IMR-90 (cell line): Measurements from ENCODE around the gene TEX11. TPM values are rescaled to one million over a fixed set of nuclear protein-coding genes. Genes with fewer than 3 reads are reported as not detected.

Source experiments
- ATAC-seq: fragments of 200-7000 bp; cut with Tn5 transposase; 2 replicates; pipeline ENCODE4 v1.9.1; 2020; ENCODE audit warnings: low read depth, mild to moderate bottlenecking, moderate library complexity
- BruUV-seq: library from RNA; stranded (reverse); fragments of 400-500 nt; replicated peaks from 2 replicates; lab custom pipeline; 2021; lab: Mats Ljungman, UMichigan
- CTCF ChIA-PET: fragments of 300-600 bp; formaldehyde crosslinking; extraction: SDS; loops from one replicate; lab custom pipeline; 2021; ENCODE audit warnings: antibody characterized with exemption; lab: Yijun Ruan, JAX
- POLR2A ChIA-PET: fragments of 300-600 bp; sonication (Branson Sonifier 250); formaldehyde crosslinking; loops from one replicate; lab custom pipeline; 2022; ENCODE audit warnings: antibody characterized with exemption; ENCODE audit not compliant: unreplicated experiment; lab: Charles Lee
- DNase-seq: peaks from one replicate; pipeline ENCODE4 v3.0.0; 2013
- H2AFZ ChIP-seq: replicated peaks from 2 replicates; pipeline ENCODE3; 2013; ENCODE audit warnings: low read length, mild to moderate bottlenecking; ENCODE audit not compliant: poor library complexity
- H2AK5ac ChIP-seq: 2 replicates; pipeline ENCODE4 v1.6.1; 2013; ENCODE audit warnings: low read depth, low read length, inconsistent platforms
- H2AK9ac ChIP-seq: replicated peaks from 2 replicates; pipeline ENCODE3; 2013; ENCODE audit warnings: mild to moderate bottlenecking, low read depth, low read length, moderate library complexity; ENCODE audit not compliant: poor library complexity
- H2BK120ac ChIP-seq: 2 replicates; pipeline ENCODE4 v1.6.1; 2013; ENCODE audit warnings: low read depth, low read length, inconsistent platforms
- H2BK15ac ChIP-seq: 3 replicates; pipeline ENCODE4 v1.6.1; 2013; ENCODE audit warnings: low read depth, low read length, inconsistent platforms
- H2BK20ac ChIP-seq: 2 replicates; pipeline ENCODE4 v1.6.1; 2013; ENCODE audit warnings: low read depth, mild to moderate bottlenecking, inconsistent platforms, low read length, moderate library complexity
- H2BK5ac ChIP-seq: 2 replicates; pipeline ENCODE4 v1.6.1; 2013; ENCODE audit warnings: mild to moderate bottlenecking, low read depth, low read length, inconsistent platforms; ENCODE audit not compliant: poor library complexity, severe bottlenecking
- H3K14ac ChIP-seq: replicated peaks from 2 replicates; pipeline ENCODE4 v1.6.1; 2013; ENCODE audit warnings: low read depth, low read length, inconsistent platforms
- H3K18ac ChIP-seq: 2 replicates; pipeline ENCODE4 v1.6.1; 2013; ENCODE audit warnings: low read depth, low read length, control low read depth
- H3K23ac ChIP-seq: 2 replicates; pipeline ENCODE4 v1.6.1; 2013; ENCODE audit warnings: low read depth, low read length, inconsistent platforms
- H3K27ac ChIP-seq: 2 replicates; pipeline ENCODE4 v1.5.1; 2013; ENCODE audit warnings: mild to moderate bottlenecking, control low read depth, low read length; ENCODE audit not compliant: insufficient read depth
- H3K27me3 ChIP-seq: 2 replicates; pipeline ENCODE4 v1.6.1; 2013; ENCODE audit warnings: low read length; ENCODE audit not compliant: control insufficient read depth, insufficient read depth
- H3K36me3 ChIP-seq: 2 replicates; pipeline ENCODE4 v1.6.1; 2013; ENCODE audit warnings: low read length, mixed read lengths; ENCODE audit not compliant: control insufficient read depth, insufficient read depth
- H3K4ac ChIP-seq: 2 replicates; pipeline ENCODE4 v1.6.1; 2013; ENCODE audit warnings: low read depth, low read length, inconsistent platforms
- H3K4me1 ChIP-seq: 2 replicates; pipeline ENCODE4 v1.6.1; 2013; ENCODE audit warnings: low read length, mixed read lengths; ENCODE audit not compliant: control insufficient read depth, insufficient read depth
- H3K4me2 ChIP-seq: 2 replicates; pipeline ENCODE4 v1.6.1; 2013; ENCODE audit warnings: low read depth, mild to moderate bottlenecking, control low read depth, low read length, moderate library complexity
- H3K4me3 ChIP-seq: 2 replicates; pipeline ENCODE4 v1.5.1; 2013; ENCODE audit warnings: low read depth, mild to moderate bottlenecking, control low read depth, low read length, moderate library complexity; ENCODE audit not compliant: insufficient read depth
- H3K56ac ChIP-seq: 2 replicates; pipeline ENCODE4 v1.6.1; 2013; ENCODE audit warnings: low read length, inconsistent platforms; ENCODE audit not compliant: insufficient read depth; ENCODE audit errors: extremely low read depth
- H3K79me1 ChIP-seq, 2 experiments: 2 replicates each; pipeline ENCODE4 v1.6.1; 2013; ENCODE audit warnings: low read length in 2 of 2, inconsistent platforms in 1 of 2, low read depth in 1 of 2
- H3K9ac ChIP-seq: 2 replicates; pipeline ENCODE4 v1.6.1; 2013; ENCODE audit warnings: low read depth, low read length, control low read depth
- H3K9me1 ChIP-seq: 2 replicates; pipeline ENCODE4 v1.6.1; 2013; ENCODE audit warnings: low read length, inconsistent platforms; ENCODE audit not compliant: insufficient read depth
- H3K9me3 ChIP-seq: 2 replicates; pipeline ENCODE4 v1.6.1; 2013; ENCODE audit warnings: low read length; ENCODE audit not compliant: control insufficient read depth, insufficient read depth
- H4K20me1 ChIP-seq: 2 replicates; pipeline ENCODE4 v1.6.1; 2013; ENCODE audit warnings: low read length, inconsistent platforms; ENCODE audit not compliant: insufficient read depth
- H4K5ac ChIP-seq: 2 replicates; pipeline ENCODE4 v1.6.1; 2013; ENCODE audit warnings: mild to moderate bottlenecking, low read depth, low read length, control low read depth
- H4K8ac ChIP-seq, 2 experiments: 2 replicates each; pipeline ENCODE4 v1.6.1; 2013; ENCODE audit warnings: low read depth in 2 of 2, low read length in 2 of 2, control low read depth in 1 of 2, inconsistent platforms in 1 of 2
- H4K91ac ChIP-seq: 2 replicates; pipeline ENCODE4 v1.6.1; 2013; ENCODE audit warnings: low read depth, low read length, inconsistent platforms; ENCODE audit not compliant: insufficient read depth
- CEBPB ChIP-seq: IDR thresholded peaks from 2 replicates; pipeline ENCODE4 v1.6.1; 2012; ENCODE audit warnings: low read depth, low read length, improper control_type of control experiment
- ELK1 ChIP-seq: fragments of 150-350 bp; IDR thresholded peaks from 2 replicates; pipeline ENCODE4 v1.6.1; 2016; ENCODE audit warnings: low read depth, mild to moderate bottlenecking, low read length, moderate library complexity, borderline replicate concordance
- FOS ChIP-seq: fragments of 150-350 bp; IDR thresholded peaks from 2 replicates; pipeline ENCODE4 v1.6.1; 2016; ENCODE audit warnings: low read depth, low read length
- MXI1 ChIP-seq: IDR thresholded peaks from 2 replicates; pipeline ENCODE4 v1.6.1; 2012; ENCODE audit warnings: low read depth, mild to moderate bottlenecking, low read length, moderate library complexity, borderline replicate concordance
- RCOR1 ChIP-seq: IDR thresholded peaks from 2 replicates; pipeline ENCODE4 v1.6.1; 2012; ENCODE audit warnings: mild to moderate bottlenecking, low read length, improper control_type of control experiment; ENCODE audit not compliant: insufficient replicate concordance
- RFX5 ChIP-seq: IDR thresholded peaks from 2 replicates; pipeline ENCODE4 v1.8.0; 2012; ENCODE audit warnings: low read depth, mild to moderate bottlenecking, low read length, moderate library complexity
- USF2 ChIP-seq: fragments of 150-350 bp; IDR thresholded peaks from 2 replicates; pipeline ENCODE4 v1.6.1; 2017; ENCODE audit warnings: mild to moderate bottlenecking, antibody characterized with exemption, low read length, low read depth
- WGBS, 2 experiments: methylation state at CpG; one replicate each; pipeline versions ENCODE4 v1.1.5 to v1.1.7; 2013; ENCODE audit warnings: missing lambda C conversion rate in 2 of 2; ENCODE audit not compliant: insufficient read length in 1 of 2; ENCODE audit errors: extremely low coverage in 2 of 2; 5-methylcytosine and 5-hydroxymethylcytosine counted together
- dilution Hi-C: fragments of 300-500 bp; cut with HindIII; formaldehyde crosslinking; loops from one replicate; pipeline ENCODE4 v1.14.3; 2018; ENCODE audit warnings: low sequenced_read_pairs; ENCODE audit not compliant: unreplicated experiment
- in situ Hi-C: fragments of 300-500 bp; cut with MboI; formaldehyde crosslinking; loops from 3 replicates; pipeline ENCODE4 v1.14.3; 2019; ENCODE audit warnings: low sequenced_read_pairs, inconsistent platforms, mixed read lengths
- intact Hi-C: fragments of 100-400 bp; cut with micrococcal nuclease; formaldehyde crosslinking; loops from 2 replicates; pipeline ENCODE4 v1.10.0; 2022
- polyA plus RNA-seq, 3 experiments: library from polyadenylated mRNA; depleted of rRNA; stranded (reverse); fragments of >200 nt; gene quantifications; 2 replicates each; pipeline ENCODE4 v1.2.3, GENCODE V29; 2012; ENCODE audit warnings: low replicate concordance in 1 of 3
- total RNA-seq: library from RNA; depleted of rRNA; stranded (reverse); fragments of >200 nt; gene quantifications from 2 replicates; pipeline ENCODE4 v1.2.3, GENCODE V29; 2012

TEX11 gene
- total and polyA plus RNA-seq, 2 of the 4 experiments (the other 2 are of a cell fraction), result not detected

GRCh38 chrX:70485466-70485865, 423.0 kb downstream of the TEX11 start:
- dilution Hi-C loops, result no loop called here
- no CpG with 5 or more reads among the region's 7 CpGs for WGBS, 2 experiments
- intact Hi-C loops, result no loop called here
- Histone ChIP-seq H3K14ac (no peak overlapping the region), H4K5ac (no peak overlapping the region), H3K4ac (no peak overlapping the region), H2BK20ac (no peak overlapping the region), H2AFZ (no peak overlapping the region), H3K27ac (no peak overlapping the region), H4K8ac (no peak overlapping the region), H3K56ac (no peak overlapping the region), H2BK15ac (no peak overlapping the region), H3K18ac (no peak overlapping the region), H2AK9ac (no peak overlapping the region), H3K9ac (no peak overlapping the region), H2BK120ac (no peak overlapping the region), H3K9me3 (no peaks in the 10 kb centered on the region), H2BK5ac (no peak overlapping the region), H2AK5ac (no peak overlapping the region), H3K36me3 (peaks cover 5% of the 10 kb centered on the region; the same call in 1 of the 2 replicates), H3K4me1 (peaks cover 2% of the 10 kb centered on the region; the same call in 1 of the 2 replicates), H3K4me3 (no peak overlapping the region), H3K23ac (no peak overlapping the region), H3K79me1 (peaks cover 0 to 5% of the 10 kb centered on the region in 2 experiments; a peak in 2 of 4 replicates), H4K20me1 (no peaks in the 10 kb centered on the region), H4K91ac (no peak overlapping the region), H3K9me1 (peaks cover 2% of the 10 kb centered on the region; the same call in 1 of the 2 replicates), H3K4me2 (no peak overlapping the region), H3K27me3 (no peaks in the 10 kb centered on the region; the same call in 1 of the 2 replicates)
- no peak for DNase-seq
- POLR2A ChIA-PET, result no interaction called here
- BruUV-seq, result no TSS peak
- CTCF ChIA-PET, result no interaction called here
- in situ Hi-C loops, result no loop called here
- TF ChIP-seq MXI1, result no peak
- no peak for TF ChIP-seq USF2
- no peak for TF ChIP-seq RCOR1
- TF ChIP-seq FOS, result no peak
- TF ChIP-seq RFX5, result no peak
- TF ChIP-seq ELK1, result no peak
- no peak for TF ChIP-seq CEBPB
- ATAC-seq, result no peak
